NCI-H526 (cell line): ENCODE data around the gene CBX8.
A peak's percentile ranks its signal among the peaks of the same experiment; 100 is the strongest.

Experiments used
- DNase-seq, 2 experiments: peaks; one replicate each; lab custom pipeline; 2025; lab: John Stamatoyannopoulos, UW

Gene CBX8

GRCh38 chr17:79792984-79793923 lies 3.6 kb downstream of the CBX8 start:
- DNase-seq: no peak

GRCh38 chr17:79792341-79792871 lies 4.5 kb downstream of the CBX8 start:
- DNase-seq: no peak

GRCh38 chr17:79791735-79792161 lies 5.1 kb downstream of the CBX8 start:
- DNase-seq: no peak

GRCh38 chr17:79790805-79791734 lies 5.8 kb downstream of the CBX8 start:
- peak in 1 of 2 experiments; percentile 34 for DNase-seq

- peak; percentile 21 to 78 for DNase-seq
Measured at GRCh38 chr17:79789943-79790804, 6.7 kb downstream of the CBX8 start.

- no peak for DNase-seq
Measured at GRCh38 chr17:79788989-79789942, 7.6 kb downstream of the CBX8 start.

GRCh38 chr17:79788455-79788854 lies 8.4 kb downstream of the CBX8 start:
- no peak for DNase-seq

- no peak for DNase-seq
Measured at GRCh38 chr17:79786930-79787643, 9.8 kb downstream of the CBX8 start.

- no peak for DNase-seq
Measured at GRCh38 chr17:79785900-79786810, 10.7 kb downstream of the CBX8 start.

GRCh38 chr17:79785017-79785899 lies 11.6 kb downstream of the CBX8 start:
- no peak for DNase-seq

GRCh38 chr17:79784353-79785016 lies 12.4 kb downstream of the CBX8 start:
- DNase-seq: no peak

- DNase-seq: no peak
Measured at GRCh38 chr17:79783891-79784290, 13.0 kb downstream of the CBX8 start.

GRCh38 chr17:79781736-79782575 lies 14.9 kb downstream of the CBX8 start:
- no peak for DNase-seq

GRCh38 chr17:79781012-79781650 lies 15.7 kb downstream of the CBX8 start:
- no peak for DNase-seq

GRCh38 chr17:79779661-79780365 lies 17.1 kb downstream of the CBX8 start:
- no peak for DNase-seq
